Activated naive CD8-positive, alpha-beta T cell treated with anti-CD3 and anti-CD28 coated beads, Interleukin-2, amount 10 ng/mL, durations not matched to agents 7 days and 5 days (primary cell): ENCODE data around the gene CD48. TPM values are rescaled to one million over a fixed set of nuclear protein-coding genes. Genes with fewer than 3 reads are reported as not detected.

Source experiments
- ATAC-seq: fragments of 150-1000 bp; cut with Tn5 transposase; one replicate; pipeline ENCODE4 v1.10.0; 2021; ENCODE audit warnings: low read depth, moderate library complexity
- POLR2A ChIA-PET: fragments of 350-600 bp; sonication (Branson Sonifier 250); formaldehyde crosslinking; loops from one replicate; lab custom pipeline; 2021; ENCODE audit warnings: antibody characterized with exemption; lab: Charles Lee
- DNase-seq: peaks from one replicate; pipeline ENCODE4 v3.0.0; 2021
- H3K27ac Mint-ChIP-seq: one replicate; pipeline ENCODE4 v1.8.0; 2022; ENCODE audit warnings: mild to moderate bottlenecking, mixed read lengths
- H3K27me3 Mint-ChIP-seq: one replicate; pipeline ENCODE4 v1.8.0; 2022; ENCODE audit warnings: mild to moderate bottlenecking, moderate library complexity, mixed read lengths
- H3K36me3 Mint-ChIP-seq: one replicate; pipeline ENCODE4 v1.8.0; 2021; ENCODE audit warnings: mild to moderate bottlenecking, mixed read lengths
- H3K4me1 Mint-ChIP-seq: one replicate; pipeline ENCODE4 v1.8.0; 2021; ENCODE audit warnings: mixed read lengths
- H3K4me3 Mint-ChIP-seq: one replicate; pipeline ENCODE4 v1.8.0; 2022; ENCODE audit warnings: mild to moderate bottlenecking, moderate library complexity, mixed read lengths
- H3K9me3 Mint-ChIP-seq: one replicate; pipeline ENCODE4 v1.8.0; 2021; ENCODE audit warnings: mixed read lengths
- total RNA-seq, 2 experiments: library from RNA; stranded (reverse); gene quantifications; one replicate each; pipeline ENCODE4 v1.2.3, GENCODE V29; 2021

CD48 gene
- total RNA-seq, 2 experiments from 2014 or later, result 379 to 386 TPM

GRCh38 chr1:160748181-160748877, 36.7 kb upstream of the CD48 start:
- POLR2A ChIA-PET, result interaction anchor here (0.5 to 1.7 kb wide), 5 partner anchors 8 to 349 kb away, joined by 3 to 6 read pairs (median 4); no protein-coding TSS in a partner anchor
- Mint-ChIP-seq H3K36me3 (peaks cover 66% of the 10 kb centered on the region), H3K27me3 (no peaks in the 10 kb centered on the region), H3K27ac (peak overlapping the region; percentile 82), H3K4me1 (peaks cover 89% of the 10 kb centered on the region), H3K4me3 (no peak overlapping the region), H3K9me3 (peaks cover 2% of the 10 kb centered on the region)
- ATAC-seq, result no peak
- DNase-seq, result no peak

GRCh38 chr1:160747717-160748116, 36.1 kb upstream of the CD48 start:
- H3K27me3 Mint-ChIP-seq, result no peaks in the 10 kb centered on the region
- H3K9me3 Mint-ChIP-seq, result peaks cover 2% of the 10 kb centered on the region
- H3K4me3 Mint-ChIP-seq, result no peak overlapping the region
- peak overlapping the region; percentile 82 for H3K27ac Mint-ChIP-seq
- DNase-seq (no peak), ATAC-seq (no peak)
- peaks cover 63% of the 10 kb centered on the region for H3K36me3 Mint-ChIP-seq
- POLR2A ChIA-PET, result interaction anchor here (0.5 to 1.1 kb wide), 4 partner anchors 9 to 350 kb away, joined by 3 to 4 read pairs (median 4); no protein-coding TSS in a partner anchor
- peaks cover 91% of the 10 kb centered on the region for H3K4me1 Mint-ChIP-seq

- Mint-ChIP-seq H3K4me3 (peak overlapping the region; percentile 41), H3K27ac (peak overlapping the region; percentile 85), H3K36me3 (peaks cover 62% of the 10 kb centered on the region), H3K27me3 (no peaks in the 10 kb centered on the region), H3K4me1 (peaks cover 92% of the 10 kb centered on the region), H3K9me3 (peaks cover 2% of the 10 kb centered on the region)
- ATAC-seq (no peak), DNase-seq (no peak)
- POLR2A ChIA-PET, result interaction anchor here (0.6 to 1.1 kb wide), 3 partner anchors 12 to 21 kb away, joined by 3 read pairs; no protein-coding TSS in a partner anchor
These were observed 35.3 kb upstream of the CD48 start for GRCh38 chr1:160746836-160747500.

- Mint-ChIP-seq H3K4me1 (peaks cover 90% of the 10 kb centered on the region), H3K27me3 (no peaks in the 10 kb centered on the region), H3K27ac (peak overlapping the region; percentile 85), H3K9me3 (no peaks in the 10 kb centered on the region), H3K4me3 (peak overlapping the region; percentile 79), H3K36me3 (peaks cover 57% of the 10 kb centered on the region)
- no peak for ATAC-seq
- no peak for DNase-seq
- POLR2A ChIA-PET, result interaction anchor here (1.7 to 2.3 kb wide), 3 partner anchors 10 to 34 kb away, joined by 8 to 24 read pairs (median 11); partner anchors contain the start of gene CD48
These were observed 33.9 kb upstream of the CD48 start for GRCh38 chr1:160745551-160745950.

- ATAC-seq (no peak), DNase-seq (no peak)
- peaks cover 90% of the 10 kb centered on the region for H3K4me1 Mint-ChIP-seq
- POLR2A ChIA-PET, result interaction anchor here (0.8 to 2.3 kb wide), 9 partner anchors 10 to 62 kb away, joined by 3 to 24 read pairs (median 9); partner anchors contain the start of genes CD48 and LY9
- no peaks in the 10 kb centered on the region for H3K27me3 Mint-ChIP-seq
- peak overlapping the region; percentile 79 for H3K4me3 Mint-ChIP-seq
- H3K9me3 Mint-ChIP-seq, result no peaks in the 10 kb centered on the region
- H3K27ac Mint-ChIP-seq, result peak overlapping the region; percentile 85
- peaks cover 52% of the 10 kb centered on the region for H3K36me3 Mint-ChIP-seq
These were observed 33.4 kb upstream of the CD48 start for GRCh38 chr1:160744852-160745520.

GRCh38 chr1:160744199-160744851, 32.7 kb upstream of the CD48 start:
- POLR2A ChIA-PET, result interaction anchor here (0.8 to 2.3 kb wide), 10 partner anchors 11 to 62 kb away, joined by 3 to 24 read pairs (median 8); partner anchors contain the start of genes CD48 and LY9
- Mint-ChIP-seq H3K27me3 (no peaks in the 10 kb centered on the region), H3K27ac (peak overlapping the region; percentile 85), H3K36me3 (peaks cover 51% of the 10 kb centered on the region), H3K4me3 (peak overlapping the region; percentile 79), H3K4me1 (peaks cover 88% of the 10 kb centered on the region), H3K9me3 (no peaks in the 10 kb centered on the region)
- peak; percentile 74 for ATAC-seq
- no peak for DNase-seq

GRCh38 chr1:160743266-160743665, 31.6 kb upstream of the CD48 start:
- Mint-ChIP-seq H3K36me3 (peaks cover 41% of the 10 kb centered on the region), H3K9me3 (peaks cover 1% of the 10 kb centered on the region), H3K27me3 (no peaks in the 10 kb centered on the region), H3K4me1 (peaks cover 87% of the 10 kb centered on the region), H3K27ac (peak overlapping the region; percentile 85), H3K4me3 (peak overlapping the region; percentile 79)
- POLR2A ChIA-PET, result interaction anchor here (1.9 to 2.3 kb wide), 4 partner anchors 10 to 25 kb away, joined by 7 to 24 read pairs (median 14); no protein-coding TSS in a partner anchor
- ATAC-seq (no peak), DNase-seq (no peak)

- Mint-ChIP-seq H3K4me1 (peaks cover 82% of the 10 kb centered on the region), H3K36me3 (peaks cover 35% of the 10 kb centered on the region)
These were observed 31.0 kb upstream of the CD48 start for GRCh38 chr1:160742428-160743127.

GRCh38 chr1:160741612-160742348, 30.2 kb upstream of the CD48 start:
- peaks cover 74% of the 10 kb centered on the region for H3K4me1 Mint-ChIP-seq
- DNase-seq, result no peak
- peak overlapping the region; percentile 79 for H3K4me3 Mint-ChIP-seq
- H3K27ac Mint-ChIP-seq, result peak overlapping the region; percentile 85
- no peak for ATAC-seq
- no peaks in the 10 kb centered on the region for H3K27me3 Mint-ChIP-seq
- peaks cover 38% of the 10 kb centered on the region for H3K36me3 Mint-ChIP-seq
- POLR2A ChIA-PET, result interaction anchor here (1.2 to 2.8 kb wide), 4 partner anchors 9 to 56 kb away, joined by 3 to 12 read pairs (median 8); no protein-coding TSS in a partner anchor
- peaks cover 5% of the 10 kb centered on the region for H3K9me3 Mint-ChIP-seq

More at GRCh38 chr1:160742428-160743127, 31.0 kb upstream of the CD48 start:
- DNase-seq (no peak), ATAC-seq (no peak)
- peak overlapping the region; percentile 85 for H3K27ac Mint-ChIP-seq
- no peaks in the 10 kb centered on the region for H3K27me3 Mint-ChIP-seq
- H3K9me3 Mint-ChIP-seq, result peaks cover 1% of the 10 kb centered on the region
- POLR2A ChIA-PET, result interaction anchor here (1.2 to 2.0 kb wide), 2 partner anchors 9 kb away, joined by 3 to 7 read pairs; no protein-coding TSS in a partner anchor
- H3K4me3 Mint-ChIP-seq, result peak overlapping the region; percentile 79

- peak overlapping the region; percentile 85 for H3K27ac Mint-ChIP-seq
- DNase-seq (no peak), ATAC-seq (no peak)
- no peaks in the 10 kb centered on the region for H3K27me3 Mint-ChIP-seq
- H3K9me3 Mint-ChIP-seq, result peaks cover 5% of the 10 kb centered on the region
- POLR2A ChIA-PET, result interaction anchor here (1.2 to 2.8 kb wide), 4 partner anchors 10 to 57 kb away, joined by 3 to 12 read pairs (median 6); no protein-coding TSS in a partner anchor
- H3K4me3 Mint-ChIP-seq, result peak overlapping the region; percentile 79
- H3K36me3 Mint-ChIP-seq, result peaks cover 43% of the 10 kb centered on the region
- H3K4me1 Mint-ChIP-seq, result peaks cover 68% of the 10 kb centered on the region
These were observed 29.5 kb upstream of the CD48 start for GRCh38 chr1:160741092-160741501.

- peaks cover 61% of the 10 kb centered on the region for H3K4me1 Mint-ChIP-seq
- POLR2A ChIA-PET, result interaction anchor here (1.3 to 2.8 kb wide), 4 partner anchors 16 to 58 kb away, joined by 4 to 12 read pairs (median 8); partner anchors contain the start of gene CD48
- H3K36me3 Mint-ChIP-seq, result peaks cover 46% of the 10 kb centered on the region
- H3K9me3 Mint-ChIP-seq, result peaks cover 8% of the 10 kb centered on the region
- no peaks in the 10 kb centered on the region for H3K27me3 Mint-ChIP-seq
- H3K4me3 Mint-ChIP-seq, result peak overlapping the region; percentile 79
- ATAC-seq (no peak), DNase-seq (no peak)
- H3K27ac Mint-ChIP-seq, result peak overlapping the region; percentile 85
These were observed 28.6 kb upstream of the CD48 start for GRCh38 chr1:160740133-160740688.
